IPS-20b (cell line): ENCODE results near the gene KIAA2012.

Experiments
- H3K27ac ChIP-seq: one replicate; pipeline ENCODE4 v1.5.1; 2013; ENCODE audit warnings: low read length
- H3K27me3 ChIP-seq: 2 replicates; pipeline ENCODE4 v1.6.1; 2013; ENCODE audit warnings: mild to moderate bottlenecking, low read length, inconsistent platforms; ENCODE audit not compliant: insufficient read depth
- H3K36me3 ChIP-seq: 2 replicates; pipeline ENCODE4 v1.6.1; 2013; ENCODE audit warnings: low read depth, mild to moderate bottlenecking, inconsistent platforms, low read length, moderate library complexity; ENCODE audit not compliant: insufficient read depth
- H3K4me1 ChIP-seq: 2 replicates; pipeline ENCODE4 v1.6.1; 2013; ENCODE audit warnings: mild to moderate bottlenecking, control low read depth, inconsistent platforms, low read length, moderate library complexity; ENCODE audit not compliant: insufficient read depth
- H3K4me3 ChIP-seq: 2 replicates; pipeline ENCODE4 v1.5.1; 2013; ENCODE audit warnings: mild to moderate bottlenecking, low read length, inconsistent platforms
- H3K9ac ChIP-seq: 2 replicates; pipeline ENCODE4 v1.6.1; 2013; ENCODE audit warnings: low read depth, mild to moderate bottlenecking, inconsistent platforms, low read length, moderate library complexity
- H3K9me3 ChIP-seq: 2 replicates; pipeline ENCODE4 v1.6.1; 2013; ENCODE audit warnings: mild to moderate bottlenecking, low read depth, low read length, inconsistent platforms; ENCODE audit not compliant: insufficient read depth

The KIAA2012 gene

DNA sequence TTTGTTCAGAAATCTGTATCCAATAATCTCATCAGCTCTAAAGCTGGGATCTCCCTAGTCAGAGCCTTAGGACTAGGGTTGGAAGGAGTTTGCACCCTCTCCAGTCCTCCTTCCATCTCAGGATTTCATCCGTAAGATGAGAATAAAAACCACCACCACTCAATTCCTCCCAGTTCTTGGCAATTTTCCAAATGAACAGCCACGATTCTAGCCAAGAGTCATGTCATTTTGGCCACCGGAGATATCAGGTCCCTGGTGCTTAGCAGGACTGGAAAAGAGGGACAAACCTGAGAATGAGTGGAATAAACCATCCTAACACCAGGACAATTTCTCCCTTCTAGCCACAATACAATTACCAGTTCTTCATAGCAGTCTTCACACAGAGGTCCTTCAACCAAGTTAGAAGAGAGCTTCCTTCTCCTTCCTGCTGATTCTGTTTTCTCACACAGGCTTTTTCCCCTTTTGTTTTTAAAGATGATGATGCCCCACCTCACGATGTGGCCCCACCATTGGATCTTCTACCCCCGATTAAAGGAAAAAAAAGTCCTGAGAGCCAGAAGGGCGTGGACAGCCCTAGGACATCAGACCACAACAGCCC lies 36.2 kb downstream of the KIAA2012 start:
- Histone ChIP-seq H3K27me3 (no peaks in the 10 kb centered on the region), H3K27ac (no peak overlapping the region), H3K4me3 (no peak overlapping the region), H3K9me3 (no peaks in the 10 kb centered on the region), H3K4me1 (peaks cover 15% of the 10 kb centered on the region), H3K36me3 (no peaks in the 10 kb centered on the region), H3K9ac (no peak overlapping the region)

DNA sequence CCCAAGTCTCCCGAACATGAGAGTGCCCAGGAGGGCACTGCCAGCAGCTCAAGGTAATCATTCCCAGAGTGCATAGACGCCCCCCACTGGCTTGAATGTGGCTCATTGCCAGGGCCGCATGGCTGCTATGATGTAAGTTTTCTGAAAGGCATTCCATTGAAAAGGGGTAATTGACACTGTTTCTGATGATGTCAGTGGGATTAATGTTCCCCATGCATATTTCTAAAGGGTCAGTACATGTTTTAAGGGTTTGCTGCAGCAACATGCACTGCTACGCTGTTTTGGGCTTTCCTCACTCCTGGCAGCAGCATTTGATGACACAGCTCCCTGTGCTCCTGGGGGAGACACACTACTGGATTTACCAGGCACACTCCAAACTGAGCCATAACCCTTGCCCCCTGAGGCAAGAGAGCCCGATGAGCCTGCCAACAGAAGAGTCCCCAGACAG lies 36.7 kb downstream of the KIAA2012 start:
- Histone ChIP-seq H3K4me3 (no peak overlapping the region), H3K36me3 (no peaks in the 10 kb centered on the region), H3K9me3 (no peaks in the 10 kb centered on the region), H3K27me3 (no peaks in the 10 kb centered on the region), H3K27ac (no peak overlapping the region), H3K9ac (no peak overlapping the region), H3K4me1 (peaks cover 15% of the 10 kb centered on the region)

DNA sequence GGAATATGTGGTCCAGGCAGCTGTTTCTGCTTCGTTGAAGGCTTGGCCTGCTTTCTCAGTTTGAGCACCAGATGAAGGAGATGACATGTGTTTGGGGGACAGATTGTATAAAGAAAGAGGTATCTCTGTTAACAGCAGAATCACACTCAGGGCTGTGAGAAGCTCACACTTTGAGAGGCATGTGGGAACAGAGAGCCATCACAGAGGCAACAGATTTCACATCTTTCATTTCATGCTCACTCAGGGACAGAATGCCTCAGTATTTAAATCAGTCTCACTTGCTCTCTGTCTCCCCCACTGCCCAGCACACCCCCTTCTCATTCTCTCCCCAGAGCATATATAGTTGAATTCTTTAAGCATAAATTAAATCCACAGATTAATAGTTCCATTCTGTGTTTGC lies 37.4 kb downstream of the KIAA2012 start:
- H3K27ac ChIP-seq, result no peak overlapping the region
- H3K27me3 ChIP-seq, result no peaks in the 10 kb centered on the region
- peaks cover 15% of the 10 kb centered on the region for H3K4me1 ChIP-seq
- H3K9me3 ChIP-seq, result no peaks in the 10 kb centered on the region
- no peak overlapping the region for H3K4me3 ChIP-seq
- no peaks in the 10 kb centered on the region for H3K36me3 ChIP-seq
- H3K9ac ChIP-seq, result no peak overlapping the region

DNA sequence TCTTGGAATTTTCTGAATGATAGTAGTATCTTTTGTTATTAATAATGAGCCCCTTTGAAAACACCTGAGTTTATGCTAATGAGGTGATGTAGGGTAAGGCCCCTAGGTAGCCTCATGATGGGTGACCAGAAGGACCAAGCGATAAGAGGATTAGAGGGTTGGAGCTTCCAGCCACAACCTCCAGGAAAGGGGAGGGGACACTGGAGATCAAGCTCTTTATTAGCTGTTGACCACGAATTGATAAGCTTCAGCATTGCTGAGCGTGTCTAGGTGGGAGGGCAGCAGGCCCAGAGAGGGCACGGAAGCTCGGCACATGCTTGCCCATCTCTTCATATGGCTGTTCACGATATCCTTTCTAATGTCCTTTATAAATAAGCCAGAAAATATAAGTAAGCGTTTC lies 39.0 kb downstream of the KIAA2012 start:
- Histone ChIP-seq H3K27me3 (no peaks in the 10 kb centered on the region), H3K4me1 (peaks cover 15% of the 10 kb centered on the region), H3K9ac (no peak overlapping the region), H3K27ac (no peak overlapping the region), H3K36me3 (no peaks in the 10 kb centered on the region), H3K9me3 (no peaks in the 10 kb centered on the region), H3K4me3 (no peak overlapping the region)

DNA sequence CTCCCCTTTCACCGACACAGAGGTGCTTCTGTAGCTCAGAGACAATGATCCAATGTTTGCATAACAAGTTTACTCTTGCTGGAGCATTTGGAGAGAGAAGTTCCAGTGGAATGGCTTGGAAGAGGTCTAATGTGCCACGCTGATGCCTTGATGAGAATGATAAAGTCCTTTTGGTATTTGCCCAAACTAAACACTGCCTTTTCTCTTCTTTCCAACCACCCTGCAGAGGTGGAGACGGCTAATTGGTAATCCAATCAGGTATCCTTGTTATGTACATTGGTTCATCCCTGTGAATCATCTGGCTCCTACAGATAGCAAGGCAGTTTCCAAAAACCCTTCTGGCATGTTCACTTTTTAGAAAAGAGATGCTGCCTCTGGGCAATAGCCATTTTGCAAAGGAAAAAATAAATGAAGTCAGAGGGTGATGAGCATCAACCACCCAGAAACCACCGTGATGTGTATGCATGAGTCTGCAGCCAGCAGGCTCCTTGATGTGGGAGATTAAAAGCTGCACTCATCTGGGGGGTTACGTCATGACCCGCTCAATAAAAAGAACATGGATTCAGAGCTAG lies 40.6 kb downstream of the KIAA2012 start:
- H3K9me3 ChIP-seq, result no peaks in the 10 kb centered on the region
- H3K9ac ChIP-seq, result no peak overlapping the region
- H3K36me3 ChIP-seq, result no peaks in the 10 kb centered on the region
- peaks cover 15% of the 10 kb centered on the region for H3K4me1 ChIP-seq
- no peak overlapping the region for H3K4me3 ChIP-seq
- no peaks in the 10 kb centered on the region for H3K27me3 ChIP-seq
- H3K27ac ChIP-seq, result no peak overlapping the region

DNA sequence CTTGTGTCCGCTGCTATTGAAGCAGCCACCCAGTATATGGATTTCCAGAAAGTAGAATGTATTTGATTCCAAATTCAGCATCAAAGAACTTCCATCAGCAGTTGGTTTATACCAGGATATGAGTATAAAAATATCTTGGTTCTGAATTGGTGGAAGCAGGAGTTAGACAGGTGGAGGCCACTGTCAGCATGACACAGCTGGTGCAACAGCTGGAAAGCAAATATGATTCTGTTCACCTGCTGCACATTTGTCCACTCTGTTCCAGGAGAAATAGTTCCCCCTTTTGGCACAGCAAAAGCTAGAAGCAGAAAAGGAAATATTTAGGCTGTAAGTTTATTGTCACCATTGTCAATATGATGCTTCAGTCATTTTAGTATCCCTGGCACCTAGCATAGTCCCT lies 41.2 kb downstream of the KIAA2012 start:
- Histone ChIP-seq H3K4me3 (no peak overlapping the region), H3K36me3 (no peaks in the 10 kb centered on the region), H3K27ac (no peak overlapping the region), H3K27me3 (no peaks in the 10 kb centered on the region), H3K9me3 (no peaks in the 10 kb centered on the region), H3K9ac (no peak overlapping the region), H3K4me1 (peaks cover 15% of the 10 kb centered on the region)

DNA sequence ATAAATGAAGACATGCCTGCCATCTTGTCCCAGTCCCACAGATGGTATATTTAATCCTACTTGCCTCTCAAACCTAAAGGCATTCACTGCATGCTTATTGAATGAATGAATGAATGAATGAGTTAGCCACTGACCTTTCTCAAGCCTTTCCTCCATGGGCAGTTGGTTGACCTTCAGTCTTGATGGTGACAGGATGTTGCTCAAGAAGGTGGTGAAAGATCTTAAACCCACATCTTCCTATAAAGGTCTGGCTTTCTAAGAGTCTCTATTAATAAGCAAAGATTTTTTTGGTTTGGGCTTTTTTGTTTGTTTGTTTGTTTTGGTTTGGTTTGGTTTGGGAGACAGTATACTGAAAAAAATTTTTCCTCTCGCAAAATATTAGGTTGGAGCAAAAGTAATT lies 41.7 kb downstream of the KIAA2012 start:
- Histone ChIP-seq H3K27ac (no peak overlapping the region), H3K36me3 (no peaks in the 10 kb centered on the region), H3K9me3 (no peaks in the 10 kb centered on the region), H3K4me3 (no peak overlapping the region), H3K4me1 (peaks cover 14% of the 10 kb centered on the region), H3K27me3 (no peaks in the 10 kb centered on the region), H3K9ac (no peak overlapping the region)

DNA sequence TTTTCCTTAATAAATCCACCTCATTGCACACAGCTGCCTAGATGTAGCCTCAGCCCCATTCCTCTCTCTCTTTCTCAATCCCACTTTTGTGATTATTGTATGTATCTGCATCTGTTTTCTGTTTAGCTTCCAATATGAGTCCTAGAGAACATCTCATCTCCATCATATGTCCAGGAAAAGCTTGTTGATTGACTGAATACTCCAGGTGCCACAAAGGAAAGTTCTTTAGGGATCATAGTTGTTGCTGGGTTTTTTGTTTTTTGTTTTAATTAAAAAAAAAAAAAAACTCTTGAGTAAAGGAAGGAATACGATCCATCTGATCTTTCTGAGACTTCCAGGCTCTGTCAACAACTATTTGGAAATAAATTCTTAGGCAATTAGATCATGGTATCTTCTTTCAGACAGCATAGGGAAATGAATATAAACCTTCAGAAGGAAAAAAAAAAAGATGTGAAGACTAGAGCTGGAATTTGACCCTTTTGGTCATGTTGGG lies 42.5 kb downstream of the KIAA2012 start:
- Histone ChIP-seq H3K4me1 (peaks cover 7% of the 10 kb centered on the region), H3K36me3 (no peaks in the 10 kb centered on the region), H3K4me3 (no peak overlapping the region), H3K9me3 (0 out of 2 replicates have a peak, but pooled peaks cover 2% of the 10 kb centered on the region), H3K9ac (no peak overlapping the region), H3K27me3 (no peaks in the 10 kb centered on the region), H3K27ac (no peak overlapping the region)

DNA sequence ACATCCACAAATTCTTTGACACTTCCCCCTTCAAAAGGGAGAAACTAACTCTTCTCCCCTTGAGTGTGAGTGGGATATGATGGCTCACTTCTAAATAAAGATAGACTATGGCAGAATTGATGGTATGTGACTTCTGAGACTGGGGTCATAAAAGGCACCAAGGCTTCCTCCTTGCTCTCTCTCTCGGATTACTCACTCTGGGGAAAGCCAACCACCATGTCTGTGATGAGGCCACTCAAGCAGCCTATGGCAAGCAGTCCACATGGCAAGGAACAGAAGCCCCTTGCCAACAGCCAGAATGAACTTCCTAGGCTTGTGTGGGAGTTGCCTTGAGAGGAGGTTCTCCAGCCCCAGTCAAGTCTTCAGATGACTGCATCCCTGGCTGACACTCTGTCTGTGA lies 43.6 kb downstream of the KIAA2012 start:
- Histone ChIP-seq H3K4me3 (no peak overlapping the region), H3K36me3 (no peaks in the 10 kb centered on the region), H3K27ac (no peak overlapping the region), H3K9ac (no peak overlapping the region), H3K27me3 (no peaks in the 10 kb centered on the region), H3K4me1 (peaks cover 5% of the 10 kb centered on the region), H3K9me3 (0 out of 2 replicates have a peak, but pooled peaks cover 8% of the 10 kb centered on the region)

DNA sequence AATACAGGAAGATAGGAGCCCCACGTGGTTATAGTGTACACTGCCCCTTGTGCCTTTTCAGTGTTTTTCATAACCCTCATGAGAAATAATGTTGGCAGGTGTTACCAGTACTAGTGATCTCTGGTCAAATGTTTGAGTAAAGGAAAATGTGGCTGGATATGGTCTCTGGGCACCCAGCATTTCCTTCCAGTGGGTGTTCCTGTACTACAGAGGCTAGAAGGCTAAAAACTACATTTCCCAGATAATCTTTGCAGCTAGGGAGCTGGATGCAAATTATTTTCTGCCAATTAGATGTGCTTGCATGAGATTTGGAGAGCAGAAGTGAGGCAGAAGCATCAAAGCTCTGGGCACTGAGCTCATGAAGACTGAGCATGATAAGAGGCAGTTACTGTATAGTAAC lies 45.1 kb downstream of the KIAA2012 start:
- Histone ChIP-seq H3K36me3 (no peaks in the 10 kb centered on the region), H3K4me1 (peaks cover 8% of the 10 kb centered on the region), H3K9ac (no peak overlapping the region), H3K27ac (no peak overlapping the region), H3K27me3 (no peaks in the 10 kb centered on the region), H3K4me3 (no peak overlapping the region), H3K9me3 (0 out of 2 replicates have a peak, but pooled peaks cover 8% of the 10 kb centered on the region)

DNA sequence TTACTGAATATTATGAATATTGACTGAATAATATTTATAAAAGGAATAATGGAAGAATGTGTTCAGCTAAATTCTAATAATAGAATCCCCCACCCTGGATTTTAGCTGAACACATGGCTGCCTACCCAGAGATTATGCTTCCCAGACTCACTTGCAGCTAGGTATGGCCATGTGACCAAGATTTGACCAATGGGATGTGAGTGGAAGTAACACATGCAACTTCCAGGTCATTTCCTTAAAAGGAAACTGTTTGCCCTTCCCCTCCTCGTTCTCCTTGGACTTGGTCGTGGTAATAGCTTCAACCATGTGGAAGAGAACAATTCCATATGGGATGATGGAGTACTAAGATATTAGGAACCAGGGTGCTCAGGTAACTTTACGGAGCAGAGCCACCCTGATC lies 47.8 kb downstream of the KIAA2012 start:
- H3K9me3 ChIP-seq, result 0 out of 2 replicates have a peak, but pooled peaks cover 8% of the 10 kb centered on the region
- peaks cover 5% of the 10 kb centered on the region; the same call in 1 of the 2 replicates for H3K4me1 ChIP-seq
- no peak overlapping the region for H3K27ac ChIP-seq
- H3K9ac ChIP-seq, result no peak overlapping the region
- H3K27me3 ChIP-seq, result no peaks in the 10 kb centered on the region
- no peak overlapping the region for H3K4me3 ChIP-seq
- H3K36me3 ChIP-seq, result no peaks in the 10 kb centered on the region

DNA sequence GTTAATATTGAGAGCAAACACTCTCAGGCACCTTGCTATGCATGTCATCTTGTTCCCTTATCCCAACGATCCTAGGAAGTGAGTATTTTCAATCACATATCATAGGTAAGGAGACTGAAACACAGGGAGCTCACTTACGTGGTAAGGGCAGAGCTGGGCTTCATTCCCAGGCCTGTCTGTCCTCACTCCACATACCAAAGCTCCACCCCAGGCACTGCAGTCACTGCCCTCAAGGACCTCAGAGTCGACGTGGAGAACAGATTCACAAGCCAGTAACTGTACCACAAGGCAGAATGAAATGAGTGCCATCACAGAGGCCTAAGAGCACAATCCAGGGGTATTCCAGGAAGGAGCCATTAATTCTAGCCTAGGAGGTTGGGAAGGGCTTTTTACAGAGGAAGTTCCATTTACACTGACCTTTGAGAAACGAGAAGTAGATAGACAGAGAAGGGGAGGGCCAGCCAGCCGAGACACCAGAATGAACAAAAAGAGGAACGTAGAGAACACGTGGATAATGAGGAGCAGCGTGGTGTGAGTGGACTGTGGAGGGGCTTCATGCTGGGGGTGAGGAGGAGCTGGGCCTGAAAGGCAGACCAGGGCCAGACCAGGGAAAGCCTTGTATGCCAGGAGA lies 48.6 kb downstream of the KIAA2012 start:
- Histone ChIP-seq H3K4me3 (no peak overlapping the region), H3K9ac (no peak overlapping the region), H3K36me3 (no peaks in the 10 kb centered on the region), H3K27me3 (no peaks in the 10 kb centered on the region), H3K4me1 (peaks cover 5% of the 10 kb centered on the region; the same call in 1 of the 2 replicates), H3K9me3 (0 out of 2 replicates have a peak, but pooled peaks cover 8% of the 10 kb centered on the region), H3K27ac (no peak overlapping the region)
